Ectodermal cell (in vitro differentiated cells): ENCODE measurements around the gene PADI2.

Experiments used
- H3K27ac ChIP-seq: 2 replicates; pipeline ENCODE4 v1.7.0; 2013; ENCODE audit warnings: mild to moderate bottlenecking, low read depth, low read length; ENCODE audit not compliant: insufficient read depth, poor library complexity, severe bottlenecking
- H3K27me3 ChIP-seq: 2 replicates; pipeline ENCODE4 v1.7.0; 2013; ENCODE audit warnings: mild to moderate bottlenecking, low read length; ENCODE audit not compliant: insufficient read depth, control insufficient read depth, poor library complexity, severe bottlenecking
- H3K36me3 ChIP-seq: one replicate; pipeline ENCODE4 v1.7.0; 2013; ENCODE audit warnings: low read length; ENCODE audit not compliant: control insufficient read depth, insufficient read depth
- H3K4me1 ChIP-seq: one replicate; pipeline ENCODE4 v1.7.0; 2013; ENCODE audit warnings: low read length; ENCODE audit not compliant: control insufficient read depth, insufficient read depth
- H3K4me3 ChIP-seq: 2 replicates; pipeline ENCODE4 v1.7.0; 2013; ENCODE audit warnings: low read depth, low read length, control low read depth; ENCODE audit not compliant: insufficient read depth
- H3K9me3 ChIP-seq: 2 replicates; pipeline ENCODE4 v1.7.0; 2013; ENCODE audit warnings: mild to moderate bottlenecking, low read length, moderate library complexity; ENCODE audit not compliant: control insufficient read depth
- WGBS, 2 experiments: methylation state at CpG; one replicate each; pipeline ENCODE4 v1.1.7; 2013; ENCODE audit warnings: missing lambda C conversion rate in 2 of 2; 5-methylcytosine and 5-hydroxymethylcytosine counted together

The PADI2 gene

GRCh38 chr1:17027900-17028299 is 91.4 kb downstream of the PADI2 start:
- 91 to 100% methylated on average over 2 of the region's 2 CpGs for WGBS, 2 experiments
- Histone ChIP-seq H3K27ac (no peak overlapping the region), H3K36me3 (peaks cover 34% of the 10 kb centered on the region), H3K4me3 (no peak overlapping the region), H3K27me3 (no peaks in the 10 kb centered on the region), H3K9me3 (no peaks in the 10 kb centered on the region), H3K4me1 (no peaks in the 10 kb centered on the region)

DNA sequence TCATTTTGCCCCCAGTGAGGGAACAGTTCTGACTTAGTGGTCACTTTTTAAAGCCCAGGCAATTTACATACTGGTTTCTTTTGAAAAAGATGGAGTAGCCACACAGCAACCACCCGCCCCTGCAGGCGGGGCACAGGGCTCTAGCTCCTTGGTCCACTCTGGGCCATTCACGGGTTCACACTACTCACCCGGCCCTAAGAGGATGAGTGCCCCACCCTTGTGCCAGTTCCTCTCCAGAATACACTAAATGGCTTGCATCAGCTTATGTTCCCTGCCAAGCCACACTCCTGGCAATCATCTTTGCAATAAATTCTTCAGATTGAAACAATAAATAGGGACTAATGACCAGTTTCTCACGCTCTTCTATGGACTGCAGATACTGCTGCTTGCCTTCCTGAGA is 91.8 kb downstream of the PADI2 start:
- H3K27me3 ChIP-seq = no peaks in the 10 kb centered on the region
- H3K27ac ChIP-seq = no peak overlapping the region
- no peak overlapping the region for H3K4me3 ChIP-seq
- no peaks in the 10 kb centered on the region for H3K4me1 ChIP-seq
- no peaks in the 10 kb centered on the region for H3K9me3 ChIP-seq
- 92 to 96% methylated on average over 5 of the region's 5 CpGs for WGBS, 2 experiments
- H3K36me3 ChIP-seq = peaks cover 34% of the 10 kb centered on the region

- H3K9me3 ChIP-seq = no peaks in the 10 kb centered on the region
- H3K4me3 ChIP-seq = no peak overlapping the region
- H3K4me1 ChIP-seq = no peaks in the 10 kb centered on the region
- no peaks in the 10 kb centered on the region for H3K27me3 ChIP-seq
- no peak overlapping the region for H3K27ac ChIP-seq
- peaks cover 58% of the 10 kb centered on the region for H3K36me3 ChIP-seq
- 93 to 100% methylated on average over 1 of the region's 1 CpG for WGBS, 2 experiments
These were observed 94.5 kb downstream of the PADI2 start for GRCh38 chr1:17024721-17025120.

- Histone ChIP-seq H3K27ac (no peak overlapping the region), H3K36me3 (peaks cover 61% of the 10 kb centered on the region), H3K9me3 (no peaks in the 10 kb centered on the region), H3K4me1 (no peaks in the 10 kb centered on the region), H3K27me3 (no peaks in the 10 kb centered on the region), H3K4me3 (no peak overlapping the region)
- 90 to 91% methylated on average over 3 of the region's 3 CpGs for WGBS, 2 experiments
These were observed 95.7 kb downstream of the PADI2 start for GRCh38 chr1:17023573-17023972.

DNA sequence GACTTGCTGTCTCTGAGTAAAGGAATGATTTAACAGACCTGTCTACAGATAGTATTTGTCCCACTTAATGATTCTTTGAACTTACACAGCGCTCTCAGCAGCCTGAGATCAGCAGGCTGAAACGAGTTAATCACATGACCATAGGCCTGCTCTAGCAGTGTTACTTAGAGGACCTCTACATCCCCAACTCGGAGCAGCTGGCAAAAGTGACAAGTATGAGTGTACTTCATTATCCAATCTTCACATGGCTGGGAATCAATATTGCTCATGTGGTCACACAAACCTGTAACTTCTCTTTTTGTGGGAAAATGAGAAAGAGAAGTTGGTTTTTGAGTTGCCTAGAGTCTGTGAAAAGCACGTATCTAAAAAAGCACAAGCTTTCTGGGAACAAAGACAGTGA is 96.1 kb downstream of the PADI2 start:
- Histone ChIP-seq H3K36me3 (peaks cover 63% of the 10 kb centered on the region), H3K27ac (no peak overlapping the region)
- whole genome bisulfite sequencing, 2 experiments = 91 to 92% methylated on average over 4 of the region's 4 CpGs

DNA sequence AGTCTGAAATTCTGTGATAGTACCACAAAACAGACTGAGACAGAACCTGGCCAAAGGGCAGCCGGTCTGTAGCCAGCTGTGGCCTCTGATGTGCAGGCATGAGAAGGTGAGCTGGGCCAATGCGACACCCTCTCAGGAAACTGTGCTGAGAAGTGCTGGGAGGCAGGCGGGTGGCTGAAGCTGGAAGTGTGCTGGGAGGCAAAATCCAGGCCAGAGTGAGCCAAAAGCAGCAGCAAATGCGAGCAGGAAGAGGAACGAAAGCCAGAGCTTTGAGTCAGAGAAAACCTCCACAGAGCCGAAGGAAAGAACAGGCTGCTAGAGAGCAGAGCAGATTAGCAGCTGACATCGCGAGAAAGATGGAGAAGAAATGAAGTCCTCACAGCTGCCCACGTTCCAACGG is 97.4 kb downstream of the PADI2 start:
- Histone ChIP-seq H3K9me3 (no peaks in the 10 kb centered on the region), H3K36me3 (peaks cover 59% of the 10 kb centered on the region)

More for the DNA sequence above, 96.1 kb downstream of the PADI2 start:
- Histone ChIP-seq H3K27me3 (no peaks in the 10 kb centered on the region), H3K9me3 (no peaks in the 10 kb centered on the region), H3K4me3 (no peak overlapping the region), H3K4me1 (no peaks in the 10 kb centered on the region)

GRCh38 chr1:17020502-17020901 is 98.7 kb downstream of the PADI2 start:
- no peaks in the 10 kb centered on the region for H3K9me3 ChIP-seq
- no peaks in the 10 kb centered on the region for H3K4me1 ChIP-seq
- H3K27me3 ChIP-seq = no peaks in the 10 kb centered on the region
- H3K27ac ChIP-seq = no peak overlapping the region
- H3K36me3 ChIP-seq = peaks cover 53% of the 10 kb centered on the region
- H3K4me3 ChIP-seq = no peak overlapping the region
- 85 to 89% methylated on average over 2 of the region's 2 CpGs for WGBS, 2 experiments

More for the DNA sequence above, 97.4 kb downstream of the PADI2 start:
- Histone ChIP-seq H3K4me3 (no peak overlapping the region), H3K4me1 (no peaks in the 10 kb centered on the region), H3K27ac (no peak overlapping the region), H3K27me3 (no peaks in the 10 kb centered on the region)
- WGBS, 2 experiments = 95 to 97% methylated on average over 10 of the region's 10 CpGs

DNA sequence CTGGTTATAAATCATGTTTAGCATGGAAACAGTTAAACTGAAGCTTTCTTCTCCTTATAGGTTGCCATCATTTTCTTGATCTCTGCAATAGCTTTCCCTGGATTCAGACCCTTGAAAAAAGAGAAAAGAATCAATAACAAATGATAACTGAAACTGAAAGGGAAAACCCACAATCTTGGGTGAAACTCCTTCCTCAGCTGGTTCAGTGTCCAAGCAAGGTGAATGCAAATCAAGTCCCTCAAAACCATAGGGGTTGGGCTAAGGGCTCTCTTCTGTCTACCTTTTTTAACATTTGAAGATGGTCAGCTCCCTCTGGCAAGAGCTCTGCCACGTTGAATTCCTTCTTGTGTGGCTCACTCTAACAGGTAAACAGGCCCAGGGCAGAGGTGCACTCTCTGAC is 100.4 kb downstream of the PADI2 start:
- no peaks in the 10 kb centered on the region for H3K9me3 ChIP-seq
- H3K36me3 ChIP-seq = peaks cover 45% of the 10 kb centered on the region
- WGBS, 2 experiments = 71 to 77% methylated on average over 1 of the region's 1 CpG
- H3K27me3 ChIP-seq = no peaks in the 10 kb centered on the region
- H3K4me3 ChIP-seq = no peak overlapping the region
- H3K4me1 ChIP-seq = no peaks in the 10 kb centered on the region
- H3K27ac ChIP-seq = no peak overlapping the region

- Histone ChIP-seq H3K36me3 (peaks cover 36% of the 10 kb centered on the region), H3K4me1 (peaks cover 11% of the 10 kb centered on the region), H3K4me3 (no peak overlapping the region), H3K27ac (no peak overlapping the region), H3K27me3 (no peaks in the 10 kb centered on the region), H3K9me3 (no peaks in the 10 kb centered on the region)
- 95 to 96% methylated on average over 7 of the region's 7 CpGs for WGBS, 2 experiments
These were observed 101.8 kb downstream of the PADI2 start for GRCh38 chr1:17017435-17017834.
